Measurements from ENCODE around the gene UBE2S.

- TF ChIP-seq CTCF (IDR thresholded peaks at IDR 0.05) (no peak), POLR2AphosphoS5 (IDR thresholded peaks at IDR 0.05) (no peak)
These were observed 26.9 kb upstream of the UBE2S start for GRCh38 chr19:55434356-55434919.
